GM12892 (cell line): Measurements from ENCODE around the gene IKZF1.

Experiments used
- POLR2A ChIP-seq: IDR thresholded peaks from 2 replicates; pipeline ENCODE4 v1.6.1; 2011; ENCODE audit warnings: low read depth, low read length, control low read depth
- POLR2AphosphoS5 ChIP-seq: IDR thresholded peaks from 2 replicates; pipeline ENCODE4 v1.6.1; 2011; ENCODE audit warnings: low read depth, low read length, control low read depth
- TAF1 ChIP-seq: IDR thresholded peaks from 2 replicates; pipeline ENCODE4 v1.6.1; 2011; ENCODE audit warnings: low read depth, mild to moderate bottlenecking, control low read depth, low read length, borderline replicate concordance

- no peak for TF ChIP-seq POLR2AphosphoS5
- TF ChIP-seq POLR2A, result no peak
- TF ChIP-seq TAF1, result no peak
Measured at GRCh38 chr7:50261593-50261992, 42.9 kb upstream of the IKZF1 start.
